ENCODE data around the gene OSBPL8.

GRCh38 chr12:76546889-76547288 lies 12.7 kb downstream of the OSBPL8 start:
- TF ChIP-seq POLR2A (IDR thresholded peaks at IDR 0.05; ENCODE audit: low read length) (no peak), GATA1 (IDR thresholded peaks at IDR 0.05; ENCODE audit: low read depth, low read length) (no peak)
